Spinal cord (tissue), 10 donors: Measurements from ENCODE around the gene LRRC3. TPM values are rescaled to one million over a fixed set of nuclear protein-coding genes. Genes with fewer than 3 reads are reported as not detected.
"Not testable (repeated sequence)": the region's sequence is repeated elsewhere in the genome, so short reads cannot be mapped to it uniquely, and the experiment has no call there.

ENCODE experiments used
- DNase-seq, 6 donors: peaks; one replicate each; pipeline versions ENCODE4 v3.0.0 to v3.0.0-alpha.2; 2013 to 2015; ENCODE audit warnings: low spot score in 6 of 6, low read depth in 4 of 6
- H3K27ac ChIP-seq: one replicate; pipeline ENCODE4 v1.5.1; 2013; ENCODE audit warnings: low read depth, low read length, control low read depth
- H3K27me3 ChIP-seq: one replicate; pipeline ENCODE4 v1.6.1; 2013; ENCODE audit warnings: low read length; ENCODE audit not compliant: control insufficient read depth, insufficient read depth
- H3K36me3 ChIP-seq: one replicate; pipeline ENCODE4 v1.6.1; 2013; ENCODE audit warnings: low read length; ENCODE audit not compliant: control insufficient read depth, insufficient read depth
- H3K4me1 ChIP-seq: one replicate; pipeline ENCODE4 v1.6.1; 2013; ENCODE audit warnings: low read length; ENCODE audit not compliant: control insufficient read depth, insufficient read depth
- H3K4me3 ChIP-seq: one replicate; pipeline ENCODE4 v1.5.1; 2013; ENCODE audit warnings: low read depth, low read length, control low read depth
- H3K9me3 ChIP-seq: one replicate; pipeline ENCODE4 v1.6.1; 2013; ENCODE audit warnings: low read length; ENCODE audit not compliant: control insufficient read depth, insufficient read depth
- WGBS: methylation state at CpG from one replicate; pipeline ENCODE4 v1.1.5; 2013; ENCODE audit warnings: missing lambda C conversion rate; ENCODE audit not compliant: insufficient coverage; 5-methylcytosine and 5-hydroxymethylcytosine counted together
- polyA plus RNA-seq, 2 donors: library from polyadenylated mRNA; unstranded; fragments of 120-200 nt; gene quantifications; one replicate each; pipeline ENCODE4 v1.2.1, GENCODE V29; 2013; ENCODE audit not compliant: insufficient read length in 2 of 2
- total RNA-seq, 2 donors: library from RNA; depleted of rRNA in 1 of 2; stranded (reverse); fragments of 120-200 nt in 1 of 2; fragments of >200 nt in 1 of 2; gene quantifications; one replicate each; pipeline versions ENCODE4 v1.2.3 to v1.2.4, GENCODE V29; 2013 to 2014
- donor health status: healthy.

Gene LRRC3
- total and polyA plus RNA-seq, 4 donors: 1.4 to 6.5 (median 3.4) TPM

DNA sequence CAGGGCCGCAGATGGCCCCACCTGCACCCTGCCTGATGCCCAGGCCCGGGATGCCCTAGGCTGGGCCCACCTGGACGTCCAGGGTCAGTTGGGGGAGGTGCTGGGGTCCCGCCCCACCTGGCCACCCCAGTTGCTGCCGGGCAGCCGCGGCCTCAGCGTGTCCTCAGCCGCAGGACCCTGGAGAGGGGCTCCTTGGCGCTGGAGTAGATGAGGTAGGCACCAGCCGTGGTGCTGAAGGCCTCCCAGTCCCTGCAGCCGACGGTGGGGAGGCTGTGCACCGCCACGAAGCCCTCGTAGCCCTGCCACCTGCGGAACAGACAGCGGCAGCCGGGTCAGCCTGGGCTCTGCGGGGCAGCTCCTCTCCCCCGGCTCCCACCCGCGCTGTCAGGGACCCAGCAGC, 44.3 kb downstream of the LRRC3 start:
- WGBS: 84% methylated on average over 23 of the region's 23 CpGs
- H3K27me3 ChIP-seq: no peaks in the 10 kb centered on the region
- no peak overlapping the region for H3K4me3 ChIP-seq
- no peak for DNase-seq
- peaks cover 19% of the 10 kb centered on the region for H3K4me1 ChIP-seq
- H3K9me3 ChIP-seq: no peaks in the 10 kb centered on the region
- H3K36me3 ChIP-seq: peaks cover 8% of the 10 kb centered on the region
- no peak overlapping the region for H3K27ac ChIP-seq

DNA sequence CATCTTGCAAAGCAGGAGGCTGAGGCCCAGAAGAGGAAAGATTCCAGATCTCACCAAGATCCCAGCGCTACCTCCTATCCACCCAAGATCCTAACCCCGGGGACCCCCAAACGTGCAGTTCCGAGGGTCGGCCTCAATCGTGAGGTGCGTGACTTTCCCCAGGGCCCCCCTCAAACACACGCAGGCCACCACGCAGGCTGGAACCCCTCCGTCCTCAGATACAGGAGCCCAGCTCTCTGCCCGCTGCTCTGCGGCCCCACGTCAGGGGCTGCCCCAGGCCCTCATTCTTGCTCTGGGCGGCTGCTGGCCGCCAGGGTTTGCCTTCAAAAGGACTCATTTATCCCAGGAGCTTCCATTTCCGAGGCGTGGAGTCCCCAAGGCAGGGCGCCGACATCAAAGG, 44.8 kb downstream of the LRRC3 start:
- DNase-seq: no peak
- WGBS: 87% methylated on average over 15 of the region's 19 CpGs
- Histone ChIP-seq H3K4me1 (peaks cover 19% of the 10 kb centered on the region), H3K4me3 (no peak overlapping the region), H3K27ac (no peak overlapping the region), H3K36me3 (peaks cover 8% of the 10 kb centered on the region), H3K27me3 (no peaks in the 10 kb centered on the region), H3K9me3 (no peaks in the 10 kb centered on the region)

DNA sequence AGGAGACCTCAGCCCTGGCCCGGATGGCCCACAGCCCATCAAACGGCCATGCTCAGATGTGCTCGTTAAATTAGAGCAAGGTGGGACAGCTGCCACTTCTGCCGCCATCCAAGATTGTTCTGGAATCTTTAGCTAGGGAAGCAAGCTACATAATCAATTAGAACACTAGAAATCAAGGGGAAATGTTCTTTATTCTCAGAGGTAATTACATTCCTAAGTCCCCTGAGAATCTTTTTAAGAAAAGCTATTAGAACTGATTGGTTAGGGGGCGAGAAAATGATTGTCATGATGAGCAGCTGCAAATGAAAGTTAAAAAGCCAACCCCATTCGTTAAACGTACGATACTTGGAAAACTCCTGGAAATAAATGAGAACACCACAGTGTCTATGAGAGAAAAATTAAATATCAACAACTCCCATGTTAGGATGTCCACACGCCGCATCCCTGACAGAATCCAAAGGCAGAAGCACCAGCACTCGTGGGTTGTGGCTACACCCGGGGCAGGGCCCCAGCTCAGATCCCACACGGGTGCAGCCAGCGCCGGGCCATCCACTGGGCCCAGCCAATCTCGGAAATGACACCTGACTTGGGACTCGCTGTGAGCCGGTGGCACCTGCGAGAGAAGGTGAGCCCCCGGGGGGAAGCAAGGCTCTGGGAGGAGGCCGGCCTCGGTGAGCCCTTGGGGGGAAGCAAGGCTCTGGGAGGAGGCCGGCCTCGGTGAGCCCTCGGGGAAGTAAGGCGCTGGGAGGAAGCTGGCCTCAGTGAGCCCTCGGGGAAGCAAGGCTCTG, 47.1 kb downstream of the LRRC3 start:
- 83% methylated on average over 22 of the region's 27 CpGs for WGBS
- no peaks in the 10 kb centered on the region for H3K27me3 ChIP-seq

DNA sequence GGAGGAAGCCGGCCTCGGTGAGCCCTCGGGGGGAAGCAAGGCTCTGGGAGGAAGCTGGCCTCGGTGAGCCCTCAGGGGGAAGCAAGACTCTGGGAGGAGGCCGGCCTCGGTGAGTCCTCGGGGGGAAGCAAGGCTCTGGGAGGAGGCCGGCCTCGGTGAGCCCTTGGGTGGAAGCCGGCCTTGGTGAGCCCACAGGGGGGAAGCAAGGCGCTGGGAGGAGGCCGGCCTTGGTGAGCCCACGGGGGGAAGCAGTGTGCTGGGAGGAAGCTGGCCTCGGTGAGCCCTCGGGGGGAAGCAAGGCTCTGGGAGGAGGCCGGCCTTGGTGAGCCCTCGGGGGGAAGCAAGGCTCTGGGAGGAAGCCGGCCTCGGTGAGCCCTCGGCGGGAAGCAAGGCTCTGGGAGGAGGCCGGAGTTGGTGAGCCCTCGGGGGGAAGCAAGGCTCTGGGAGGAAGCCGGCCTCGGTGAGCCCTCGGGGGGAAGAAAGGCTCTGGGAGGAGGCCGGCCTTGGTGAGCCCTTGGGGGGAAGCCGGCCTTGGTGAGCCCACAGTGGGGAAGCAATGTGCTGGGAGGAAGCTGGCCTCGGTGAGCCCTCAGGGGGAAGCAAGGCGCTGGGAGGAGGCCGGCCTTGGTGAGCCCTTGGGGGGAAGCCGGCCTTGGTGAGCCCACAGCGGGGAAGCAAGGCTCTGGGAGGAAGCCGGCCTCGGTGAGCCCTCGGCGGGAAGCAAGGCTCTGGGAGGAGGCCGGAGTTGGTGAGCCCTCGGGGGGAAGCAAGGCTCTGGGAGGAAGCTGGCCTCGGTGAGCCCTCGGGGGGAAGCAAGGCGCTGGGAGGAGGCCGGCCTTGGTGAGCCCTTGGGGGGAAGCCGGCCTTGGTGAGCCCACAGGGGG, 47.9 kb downstream of the LRRC3 start:
- not testable (repeated sequence) for H3K9me3 ChIP-seq, H3K4me3 ChIP-seq, H3K27ac ChIP-seq, H3K27me3 ChIP-seq, H3K36me3 ChIP-seq, DNase-seq
- H3K4me1 ChIP-seq: peaks cover 15% of the 10 kb centered on the region
- 82% methylated on average over 32 of the region's 44 CpGs for WGBS

More for the DNA sequence above, 47.1 kb downstream of the LRRC3 start:
- no peaks in the 10 kb centered on the region for H3K9me3 ChIP-seq
- no peak overlapping the region for H3K4me3 ChIP-seq
- H3K36me3 ChIP-seq: peaks cover 8% of the 10 kb centered on the region
- DNase-seq: peak in 1 of 6 donors; percentile 79
- H3K4me1 ChIP-seq: peaks cover 16% of the 10 kb centered on the region
- H3K27ac ChIP-seq: no peak overlapping the region

DNA sequence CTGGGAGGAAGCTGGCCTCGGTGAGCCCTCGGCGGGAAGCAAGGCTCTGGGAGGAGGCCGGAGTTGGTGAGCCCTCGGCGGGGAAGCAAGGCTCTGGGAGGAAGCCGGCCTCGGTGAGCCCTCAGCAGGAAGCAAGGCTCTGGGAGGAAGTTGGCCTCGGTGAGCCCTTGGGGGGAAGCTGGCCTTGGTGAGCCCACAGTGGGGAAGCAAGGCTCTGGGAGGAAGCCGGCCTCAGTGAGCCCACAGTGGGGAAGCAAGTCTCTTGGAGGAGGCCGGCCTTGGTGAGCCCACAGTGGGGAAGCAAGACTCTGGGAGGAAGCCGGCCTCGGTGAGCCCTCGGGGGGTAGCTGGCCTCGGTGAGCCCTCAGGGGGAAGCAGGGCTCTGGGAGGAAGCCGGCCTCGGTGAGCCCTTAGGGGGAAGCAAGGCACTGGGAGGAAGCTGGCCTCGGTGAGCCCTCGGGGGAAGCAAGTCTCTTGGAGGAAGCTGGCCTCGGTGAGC, 48.6 kb downstream of the LRRC3 start:
- Histone ChIP-seq H3K4me1 (peaks cover 15% of the 10 kb centered on the region), H3K9me3 (no peaks in the 10 kb centered on the region), H3K27me3 (no peaks in the 10 kb centered on the region), H3K4me3 (no peak overlapping the region), H3K27ac (no peak overlapping the region), H3K36me3 (peaks cover 8% of the 10 kb centered on the region)
- WGBS: 82% methylated on average over 20 of the region's 20 CpGs
- no peak for DNase-seq

DNA sequence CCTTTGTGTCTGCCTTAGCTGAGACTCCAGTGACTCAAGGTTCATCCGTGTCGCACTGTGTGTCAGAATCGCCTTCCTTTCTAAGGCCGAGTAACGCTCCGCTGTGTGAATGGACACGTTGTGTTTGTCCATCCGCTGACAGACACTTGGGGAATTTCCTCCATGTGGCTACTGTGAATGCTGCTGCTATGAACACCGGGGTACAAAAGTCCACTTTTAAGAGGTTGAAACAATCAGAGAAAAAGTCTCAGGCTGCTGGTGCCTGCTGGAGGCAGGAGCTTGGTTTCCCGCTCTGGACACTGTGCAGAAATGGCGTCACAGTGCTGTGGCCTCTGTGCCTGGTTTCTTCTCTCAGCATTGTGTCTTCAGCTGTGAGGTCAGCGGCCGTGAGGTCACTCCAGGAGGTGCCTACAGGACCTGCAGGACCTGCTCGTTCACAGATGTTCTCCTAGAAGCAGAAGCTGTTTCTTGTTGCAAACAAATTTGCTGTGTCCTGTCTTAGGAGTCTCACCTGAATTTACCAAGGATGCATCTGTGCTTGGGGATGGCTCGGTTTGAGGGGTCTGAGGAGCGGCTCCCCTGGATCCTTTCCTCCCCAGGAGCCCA, 50.5 kb downstream of the LRRC3 start:
- peak in 2 of 6 donors; percentile 24 to 26 for DNase-seq
- H3K4me3 ChIP-seq: no peak overlapping the region
- no peak overlapping the region for H3K27ac ChIP-seq
- no peaks in the 10 kb centered on the region for H3K9me3 ChIP-seq
- peaks cover 2% of the 10 kb centered on the region for H3K36me3 ChIP-seq
- peaks cover 4% of the 10 kb centered on the region for H3K27me3 ChIP-seq
- 51% methylated on average over 16 of the region's 16 CpGs for whole genome bisulfite sequencing
- H3K4me1 ChIP-seq: peaks cover 24% of the 10 kb centered on the region

DNA sequence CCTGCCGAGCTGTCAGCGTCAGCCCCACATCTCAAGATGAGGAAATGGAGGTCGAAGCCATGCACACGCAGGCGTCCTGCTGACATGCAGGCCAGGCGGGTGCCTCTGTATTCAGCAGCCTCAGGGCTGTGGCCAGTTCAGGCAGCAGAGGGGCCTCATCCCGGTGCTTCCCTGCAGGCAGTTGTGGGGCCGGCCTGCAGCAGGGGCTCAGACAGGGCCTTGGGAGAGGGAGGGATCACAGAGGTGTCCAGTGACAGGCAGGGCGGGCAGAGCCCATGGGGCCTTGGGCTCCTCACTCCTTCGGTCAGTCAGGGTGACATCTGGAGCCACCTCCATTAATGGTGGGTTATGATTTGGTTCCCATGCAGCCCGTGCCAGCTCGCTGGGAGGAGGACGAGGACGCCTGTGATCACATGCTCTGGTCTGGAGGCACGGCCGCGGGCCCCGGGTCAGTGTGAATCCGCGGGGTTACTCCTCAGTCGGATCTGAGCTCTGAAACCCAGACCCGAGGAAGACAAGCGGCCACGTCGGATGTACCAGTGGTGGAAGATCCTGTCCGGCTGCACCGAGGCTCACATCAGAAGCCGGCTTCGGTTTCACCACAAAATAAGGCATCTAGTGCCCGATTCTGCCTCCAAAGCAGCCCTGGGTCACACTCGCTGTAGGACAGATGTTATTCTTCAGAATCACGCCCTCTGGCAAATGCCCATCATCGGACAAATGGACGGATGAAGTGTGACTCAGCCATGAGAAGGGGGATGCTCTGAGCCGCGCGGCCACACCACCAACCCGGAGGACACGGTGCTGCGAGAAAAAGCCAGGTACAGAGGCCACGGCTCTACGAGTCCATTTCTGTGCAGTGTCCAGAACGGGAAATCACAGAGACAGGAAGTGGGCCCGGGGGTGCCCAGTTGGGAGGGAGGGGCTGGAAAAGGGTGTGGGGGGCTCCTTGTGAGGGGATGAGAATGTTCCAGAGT, 51.3 kb downstream of the LRRC3 start:
- Histone ChIP-seq H3K4me3 (no peak overlapping the region), H3K9me3 (no peaks in the 10 kb centered on the region), H3K27ac (no peak overlapping the region), H3K27me3 (peaks cover 4% of the 10 kb centered on the region), H3K36me3 (peaks cover 2% of the 10 kb centered on the region), H3K4me1 (peaks cover 22% of the 10 kb centered on the region)
- no peak for DNase-seq
- 88% methylated on average over 43 of the region's 44 CpGs for WGBS

DNA sequence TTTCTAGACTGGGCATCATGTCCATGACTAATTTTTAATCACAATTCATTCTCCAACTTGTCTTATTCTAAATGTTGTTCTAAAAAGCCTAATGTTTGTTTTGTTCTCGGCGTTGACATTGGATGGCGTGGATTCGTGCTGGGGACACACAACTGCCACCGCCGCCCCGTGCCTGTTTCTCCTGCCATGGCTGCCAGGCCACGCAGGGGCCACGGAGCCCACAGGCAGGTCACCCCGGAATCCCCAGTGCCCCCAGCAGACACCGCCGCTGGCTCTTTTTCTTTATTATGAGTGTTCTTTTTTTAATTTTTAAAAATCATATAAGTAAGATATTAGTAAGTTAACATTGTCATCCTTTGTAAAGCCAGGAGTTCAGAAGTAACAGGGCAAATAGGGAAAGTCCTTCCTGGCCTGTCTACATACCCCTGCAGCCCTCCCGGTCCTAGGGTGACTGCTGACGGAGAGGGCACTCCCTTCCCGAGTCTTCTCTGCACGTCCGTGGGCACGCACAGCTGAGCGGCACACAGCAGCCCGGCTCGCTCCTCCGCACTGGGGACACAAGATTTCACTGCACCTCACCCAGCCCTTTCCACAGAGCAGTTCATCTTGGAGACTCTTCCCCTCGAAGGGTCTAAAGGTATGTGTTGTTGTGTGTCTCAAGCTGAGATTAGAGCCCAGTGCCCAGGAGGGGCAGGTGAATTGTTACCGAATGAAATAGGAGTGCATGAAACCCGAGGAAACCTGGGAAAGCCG, 52.5 kb downstream of the LRRC3 start:
- Histone ChIP-seq H3K27me3 (peaks cover 4% of the 10 kb centered on the region), H3K4me3 (no peak overlapping the region), H3K27ac (no peak overlapping the region), H3K36me3 (no peaks in the 10 kb centered on the region), H3K4me1 (peaks cover 19% of the 10 kb centered on the region), H3K9me3 (no peaks in the 10 kb centered on the region)
- no peak for DNase-seq
- 82% methylated on average over 13 of the region's 26 CpGs for WGBS
